ENCODE results near the gene SNRPB.

DNA sequence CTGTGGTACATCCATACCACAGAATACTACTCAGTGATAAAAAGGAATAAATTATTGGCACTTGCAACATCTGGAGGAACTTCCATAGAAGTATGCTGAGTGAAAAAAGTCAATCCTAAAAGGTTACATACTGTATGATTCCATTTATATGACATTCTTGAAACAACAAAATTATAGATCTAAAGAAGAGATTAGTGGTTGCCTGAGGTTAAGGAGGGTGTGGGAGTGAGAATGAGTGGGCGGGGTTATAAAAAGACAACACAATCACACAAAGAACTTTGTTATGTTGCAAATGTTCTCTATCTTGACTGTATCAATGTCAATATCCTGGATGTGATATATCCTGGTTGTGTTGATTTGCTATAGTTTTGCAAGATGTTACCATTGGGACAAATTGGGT lies 21.2 kb downstream of the SNRPB start:
- TF ChIP-seq, protein P1, sequence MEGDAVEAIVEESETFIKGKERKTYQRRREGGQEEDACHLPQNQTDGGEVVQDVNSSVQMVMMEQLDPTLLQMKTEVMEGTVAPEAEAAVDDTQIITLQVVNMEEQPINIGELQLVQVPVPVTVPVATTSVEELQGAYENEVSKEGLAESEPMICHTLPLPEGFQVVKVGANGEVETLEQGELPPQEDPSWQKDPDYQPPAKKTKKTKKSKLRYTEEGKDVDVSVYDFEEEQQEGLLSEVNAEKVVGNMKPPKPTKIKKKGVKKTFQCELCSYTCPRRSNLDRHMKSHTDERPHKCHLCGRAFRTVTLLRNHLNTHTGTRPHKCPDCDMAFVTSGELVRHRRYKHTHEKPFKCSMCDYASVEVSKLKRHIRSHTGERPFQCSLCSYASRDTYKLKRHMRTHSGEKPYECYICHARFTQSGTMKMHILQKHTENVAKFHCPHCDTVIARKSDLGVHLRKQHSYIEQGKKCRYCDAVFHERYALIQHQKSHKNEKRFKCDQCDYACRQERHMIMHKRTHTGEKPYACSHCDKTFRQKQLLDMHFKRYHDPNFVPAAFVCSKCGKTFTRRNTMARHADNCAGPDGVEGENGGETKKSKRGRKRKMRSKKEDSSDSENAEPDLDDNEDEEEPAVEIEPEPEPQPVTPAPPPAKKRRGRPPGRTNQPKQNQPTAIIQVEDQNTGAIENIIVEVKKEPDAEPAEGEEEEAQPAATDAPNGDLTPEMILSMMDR (IDR thresholded peaks at IDR 0.05) = no peak
- no peak for TF ChIP-seq POLR2A (IDR thresholded peaks at IDR 0.05)

Data from body of pancreas (tissue), 4 donors.